ENCODE measurements around the gene TMEM169. TPM values are rescaled to one million over a fixed set of nuclear protein-coding genes. Genes with fewer than 3 reads are reported as not detected.

The TMEM169 gene
- total and polyA plus RNA-seq, 2 of the 13 experiments (the other 11 are each of a cell fraction or from before 2014, with no cell fraction given) = 1.5 to 4.5 TPM

DNA sequence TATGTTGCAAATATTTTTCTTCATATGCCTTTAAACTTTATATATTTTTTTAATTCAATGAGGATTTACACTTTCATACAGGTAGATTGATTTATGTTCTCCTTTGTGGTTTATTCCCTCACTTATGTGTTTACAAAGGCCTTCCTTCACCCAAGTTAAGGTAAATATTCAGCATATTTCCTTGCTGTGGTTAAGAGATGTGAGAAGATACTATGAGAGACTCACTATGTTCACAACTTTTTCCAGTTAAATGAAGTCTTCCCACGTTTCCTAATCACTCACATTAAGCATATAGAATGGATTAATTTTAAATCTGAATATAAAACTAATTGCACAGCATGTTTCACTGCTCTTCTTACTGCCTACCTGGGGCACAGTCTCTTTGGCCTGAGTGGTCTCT is 707 bp upstream of the TMEM169 start (continued):
- TF ChIP-seq, protein P1, sequence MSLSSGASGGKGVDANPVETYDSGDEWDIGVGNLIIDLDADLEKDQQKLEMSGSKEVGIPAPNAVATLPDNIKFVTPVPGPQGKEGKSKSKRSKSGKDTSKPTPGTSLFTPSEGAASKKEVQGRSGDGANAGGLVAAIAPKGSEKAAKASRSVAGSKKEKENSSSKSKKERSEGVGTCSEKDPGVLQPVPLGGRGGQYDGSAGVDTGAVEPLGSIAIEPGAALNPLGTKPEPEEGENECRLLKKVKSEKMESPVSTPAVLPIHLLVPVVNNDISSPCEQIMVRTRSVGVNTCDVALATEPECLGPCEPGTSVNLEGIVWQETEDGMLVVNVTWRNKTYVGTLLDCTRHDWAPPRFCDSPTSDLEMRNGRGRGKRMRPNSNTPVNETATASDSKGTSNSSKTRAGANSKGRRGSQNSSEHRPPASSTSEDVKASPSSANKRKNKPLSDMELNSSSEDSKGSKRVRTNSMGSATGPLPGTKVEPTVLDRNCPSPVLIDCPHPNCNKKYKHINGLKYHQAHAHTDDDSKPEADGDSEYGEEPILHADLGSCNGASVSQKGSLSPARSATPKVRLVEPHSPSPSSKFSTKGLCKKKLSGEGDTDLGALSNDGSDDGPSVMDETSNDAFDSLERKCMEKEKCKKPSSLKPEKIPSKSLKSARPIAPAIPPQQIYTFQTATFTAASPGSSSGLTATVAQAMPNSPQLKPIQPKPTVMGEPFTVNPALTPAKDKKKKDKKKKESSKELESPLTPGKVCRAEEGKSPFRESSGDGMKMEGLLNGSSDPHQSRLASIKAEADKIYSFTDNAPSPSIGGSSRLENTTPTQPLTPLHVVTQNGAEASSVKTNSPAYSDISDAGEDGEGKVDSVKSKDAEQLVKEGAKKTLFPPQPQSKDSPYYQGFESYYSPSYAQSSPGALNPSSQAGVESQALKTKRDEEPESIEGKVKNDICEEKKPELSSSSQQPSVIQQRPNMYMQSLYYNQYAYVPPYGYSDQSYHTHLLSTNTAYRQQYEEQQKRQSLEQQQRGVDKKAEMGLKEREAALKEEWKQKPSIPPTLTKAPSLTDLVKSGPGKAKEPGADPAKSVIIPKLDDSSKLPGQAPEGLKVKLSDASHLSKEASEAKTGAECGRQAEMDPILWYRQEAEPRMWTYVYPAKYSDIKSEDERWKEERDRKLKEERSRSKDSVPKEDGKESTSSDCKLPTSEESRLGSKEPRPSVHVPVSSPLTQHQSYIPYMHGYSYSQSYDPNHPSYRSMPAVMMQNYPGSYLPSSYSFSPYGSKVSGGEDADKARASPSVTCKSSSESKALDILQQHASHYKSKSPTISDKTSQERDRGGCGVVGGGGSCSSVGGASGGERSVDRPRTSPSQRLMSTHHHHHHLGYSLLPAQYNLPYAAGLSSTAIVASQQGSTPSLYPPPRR (CRISPR knock-in tag; IDR thresholded peaks at IDR 0.05; ENCODE audit: borderline replicate concordance) = no peak
- TF ChIP-seq NFE2L2 (IDR thresholded peaks at IDR 0.05; ENCODE audit: low read length) = no peak
- TF ChIP-seq CREB1 (IDR thresholded peaks at IDR 0.05) = no peak
- no peak for TF ChIP-seq CREB1 (CRISPR knock-in tag; IDR thresholded peaks at IDR 0.05)
- no peak for TF ChIP-seq ZNF101 (CRISPR knock-in tag; IDR thresholded peaks at IDR 0.05; ENCODE audit: borderline replicate concordance, low read depth)
- TF ChIP-seq TCF7L2 (IDR thresholded peaks at IDR 0.05; ENCODE audit: low read depth, low read length) = no peak
- no peak for TF ChIP-seq MAF1 (CRISPR knock-in tag; IDR thresholded peaks at IDR 0.05; ENCODE audit: borderline replicate concordance)
- TF ChIP-seq, protein P2, sequence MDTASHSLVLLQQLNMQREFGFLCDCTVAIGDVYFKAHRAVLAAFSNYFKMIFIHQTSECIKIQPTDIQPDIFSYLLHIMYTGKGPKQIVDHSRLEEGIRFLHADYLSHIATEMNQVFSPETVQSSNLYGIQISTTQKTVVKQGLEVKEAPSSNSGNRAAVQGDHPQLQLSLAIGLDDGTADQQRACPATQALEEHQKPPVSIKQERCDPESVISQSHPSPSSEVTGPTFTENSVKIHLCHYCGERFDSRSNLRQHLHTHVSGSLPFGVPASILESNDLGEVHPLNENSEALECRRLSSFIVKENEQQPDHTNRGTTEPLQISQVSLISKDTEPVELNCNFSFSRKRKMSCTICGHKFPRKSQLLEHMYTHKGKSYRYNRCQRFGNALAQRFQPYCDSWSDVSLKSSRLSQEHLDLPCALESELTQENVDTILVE (CRISPR knock-in tag; IDR thresholded peaks at IDR 0.05) = 0 out of 2 replicates have a peak, but pooled peaks have one; percentile 3
- peak; percentile 90 for TF ChIP-seq ZNF7 (CRISPR knock-in tag; IDR thresholded peaks at IDR 0.05)
